Right atrium auricular region (tissue), 2 donors: ENCODE results near the gene MFSD11. TPM values are rescaled to one million over a fixed set of nuclear protein-coding genes. Genes with fewer than 3 reads are reported as not detected.
"Not testable (repeated sequence)": the region's sequence is repeated elsewhere in the genome, so short reads cannot be mapped to it uniquely, and the experiment has no call there.

Experiments used
- DNase-seq: peaks from one replicate; pipeline ENCODE4 v3.0.0-alpha.2; 2019; ENCODE audit warnings: low spot score
- H3K27ac ChIP-seq, 2 donors: fragments of 200-600 bp; sonication (generic); 1 replicate in 1 of 2; 2 replicates in 1 of 2; pipeline ENCODE4 v1.5.1; 2016 to 2019
- H3K27me3 ChIP-seq, 2 donors: fragments of 200-600 bp; sonication (generic); one replicate each; pipeline versions ENCODE4 v1.5.1 to v1.6.0; 2017 to 2019
- H3K36me3 ChIP-seq: fragments of 200-600 bp; sonication (generic); one replicate; pipeline ENCODE4 v1.5.1; 2016
- H3K4me1 ChIP-seq, 2 donors: fragments of 200-600 bp; sonication (generic); one replicate each; pipeline versions ENCODE4 v1.5.1 to v1.6.0; 2017 to 2019
- H3K4me3 ChIP-seq, 2 donors: fragments of 200-600 bp; sonication (generic); 1 replicate in 1 of 2; 2 replicates in 1 of 2; pipeline ENCODE4 v1.5.1; 2017 to 2019; ENCODE audit warnings: mild to moderate bottlenecking in 1 of 2, moderate library complexity in 1 of 2
- H3K9me3 ChIP-seq, 2 donors: fragments of 200-600 bp; sonication (generic); one replicate each; pipeline ENCODE4 v1.5.1; 2019
- CTCF ChIP-seq, 2 donors: fragments of 200-600 bp; sonication (generic); IDR thresholded peaks; one replicate each; pipeline ENCODE4 v1.5.1; 2019; ENCODE audit warnings: antibody characterized with exemption in 2 of 2
- total RNA-seq, 2 donors: library from RNA; depleted of rRNA; stranded (reverse); fragments of >200 nt; gene quantifications; one replicate each; pipeline ENCODE4 v1.1.0, GENCODE V29; 2016

Gene MFSD11
- total RNA-seq, 2 donors from 2014 or later: 24.8 to 29.3 TPM

- TF ChIP-seq CTCF (IDR thresholded peaks at IDR 0.05): no peak
- H3K4me3 ChIP-seq: no peak overlapping the region
- H3K9me3 ChIP-seq: no peaks in the 10 kb centered on the region
- H3K27me3 ChIP-seq: no peaks in the 10 kb centered on the region
- no peaks in the 10 kb centered on the region for H3K36me3 ChIP-seq
- H3K27ac ChIP-seq: no peak overlapping the region
- no peak for DNase-seq
- H3K4me1 ChIP-seq: no peaks in the 10 kb centered on the region
Observed at GRCh38 chr17:76797241-76797840, 59.4 kb downstream of the MFSD11 start.

DNA sequence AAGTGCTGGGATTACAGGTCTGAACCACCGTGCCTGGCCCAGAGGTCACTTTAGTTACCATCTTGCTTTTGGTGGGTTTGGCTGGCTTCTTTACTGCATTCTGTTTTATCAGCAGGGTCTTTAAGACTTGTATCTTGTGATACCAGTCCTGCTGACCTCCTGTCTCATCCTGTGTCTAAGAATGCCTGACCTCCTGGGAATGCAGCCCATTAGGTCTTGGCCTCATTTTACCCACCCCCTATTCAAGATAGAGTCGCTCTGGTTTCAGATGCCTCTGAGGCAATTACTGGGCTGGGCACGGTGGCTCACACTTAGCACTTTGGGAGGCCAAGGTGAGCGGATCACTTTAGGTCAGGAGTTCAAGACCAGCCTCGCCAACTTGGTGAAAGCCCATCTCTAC is 63.8 kb downstream of the MFSD11 start:
- H3K4me3 ChIP-seq: no peak overlapping the region
- H3K27me3 ChIP-seq: no peaks in the 10 kb centered on the region
- no peaks in the 10 kb centered on the region for H3K36me3 ChIP-seq
- TF ChIP-seq CTCF (IDR thresholded peaks at IDR 0.05): no peak
- no peaks in the 10 kb centered on the region for H3K9me3 ChIP-seq
- DNase-seq: no peak
- no peaks in the 10 kb centered on the region for H3K4me1 ChIP-seq
- H3K27ac ChIP-seq: no peak overlapping the region

- Histone ChIP-seq H3K27me3 (no peaks in the 10 kb centered on the region), H3K4me3 (no peak overlapping the region), H3K27ac (no peak overlapping the region), H3K9me3 (no peaks in the 10 kb centered on the region), H3K4me1 (no peaks in the 10 kb centered on the region), H3K36me3 (no peaks in the 10 kb centered on the region)
- TF ChIP-seq CTCF (IDR thresholded peaks at IDR 0.05): no peak
- DNase-seq: no peak
Observed at GRCh38 chr17:76805319-76805718, 67.4 kb downstream of the MFSD11 start.

DNA sequence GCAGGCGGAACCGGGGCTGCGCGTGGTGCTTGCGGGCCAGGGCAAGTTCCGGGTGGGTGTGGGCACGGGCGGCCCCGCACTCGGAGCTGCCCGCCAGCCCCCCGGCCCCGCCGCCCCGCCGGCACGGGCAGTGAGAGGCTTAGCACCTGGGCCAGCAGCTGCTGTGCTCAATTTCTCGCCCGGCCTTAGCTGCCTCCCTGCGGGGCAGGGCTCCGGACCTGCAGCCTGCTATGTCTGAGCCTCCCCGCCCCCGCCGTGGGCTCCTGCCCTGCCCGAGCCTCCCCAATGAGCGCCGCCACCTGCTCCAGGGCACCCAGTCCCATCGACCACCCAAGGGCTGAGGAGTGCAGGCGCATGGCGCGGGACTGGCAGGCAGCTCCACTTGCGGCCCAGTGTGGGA is 68.2 kb downstream of the MFSD11 start:
- not testable (repeated sequence) for DNase-seq, H3K4me1 ChIP-seq, H3K27me3 ChIP-seq, H3K9me3 ChIP-seq, H3K4me3 ChIP-seq, H3K36me3 ChIP-seq, H3K27ac ChIP-seq

DNA sequence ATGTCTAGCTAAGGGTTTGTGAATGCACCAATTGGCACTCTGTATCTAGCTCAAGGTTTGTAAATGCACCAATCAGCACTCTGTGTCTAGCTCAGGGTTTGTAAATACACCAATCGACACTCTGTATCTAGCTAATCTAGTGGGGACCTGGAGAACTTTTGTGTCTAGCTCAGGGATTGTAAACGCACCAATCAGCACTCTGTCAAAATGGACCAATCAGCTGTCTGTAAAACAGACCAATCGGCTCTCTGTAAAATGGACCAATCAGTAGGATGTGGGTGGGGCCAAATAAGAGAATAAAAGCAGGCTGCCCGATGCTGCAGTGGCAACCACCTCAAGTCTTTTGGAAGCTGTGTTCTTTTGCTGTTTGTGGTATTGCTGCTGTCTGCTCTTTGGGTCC is 68.8 kb downstream of the MFSD11 start:
- H3K4me1 ChIP-seq, DNase-seq, H3K27me3 ChIP-seq, H3K36me3 ChIP-seq, H3K4me3 ChIP-seq, H3K9me3 ChIP-seq, H3K27ac ChIP-seq: not testable (repeated sequence)

- H3K27me3 ChIP-seq: no peaks in the 10 kb centered on the region
- no peaks in the 10 kb centered on the region for H3K9me3 ChIP-seq
- no peak for TF ChIP-seq CTCF (IDR thresholded peaks at IDR 0.05)
- no peak overlapping the region for H3K4me3 ChIP-seq
- H3K4me1 ChIP-seq: no peaks in the 10 kb centered on the region
- no peak for DNase-seq
- H3K27ac ChIP-seq: no peak overlapping the region
- H3K36me3 ChIP-seq: no peaks in the 10 kb centered on the region
Observed at GRCh38 chr17:76808326-76808725, 70.4 kb downstream of the MFSD11 start.

- no peak overlapping the region for H3K4me3 ChIP-seq
- H3K9me3 ChIP-seq: no peaks in the 10 kb centered on the region
- no peak overlapping the region for H3K27ac ChIP-seq
- TF ChIP-seq CTCF (IDR thresholded peaks at IDR 0.05): no peak
- no peaks in the 10 kb centered on the region for H3K27me3 ChIP-seq
- H3K36me3 ChIP-seq: no peaks in the 10 kb centered on the region
- DNase-seq: no peak
- H3K4me1 ChIP-seq: no peaks in the 10 kb centered on the region
Observed at GRCh38 chr17:76810956-76811355, 73.0 kb downstream of the MFSD11 start.
